Uterus (tissue), 4 donors: ENCODE data around the gene PRKCE. TPM values are rescaled to one million over a fixed set of nuclear protein-coding genes. Genes with fewer than 3 reads are reported as not detected.
"Not testable (repeated sequence)": the region's sequence is repeated elsewhere in the genome, so short reads cannot be mapped to it uniquely, and the experiment has no call there.

Source experiments
- DNase-seq, 2 donors: peaks; one replicate each; pipeline ENCODE4 v3.0.0-alpha.2; 2019 to 2020
- H3K27ac ChIP-seq, 2 donors: fragments of 200-600 bp; sonication (generic); 1 replicate in 1 of 2; 2 replicates in 1 of 2; pipeline ENCODE4 v1.5.1; 2016 to 2018
- H3K27me3 ChIP-seq, 2 donors: fragments of 200-600 bp; sonication (generic); one replicate each; pipeline ENCODE4 v1.5.1; 2018 to 2019; ENCODE audit warnings: control low read depth in 1 of 2
- H3K36me3 ChIP-seq, 2 donors: fragments of 200-600 bp; sonication (generic); one replicate each; pipeline ENCODE4 v1.5.1; 2019; ENCODE audit warnings: control low read depth in 1 of 2
- H3K4me1 ChIP-seq, 2 donors: fragments of 200-600 bp; sonication (generic); one replicate each; pipeline ENCODE4 v1.5.1; 2018 to 2019; ENCODE audit warnings: control low read depth in 1 of 2
- H3K4me3 ChIP-seq, 2 donors: fragments of 200-600 bp; sonication (generic); 1 replicate in 1 of 2; 2 replicates in 1 of 2; pipeline ENCODE4 v1.5.1; 2018 to 2019; ENCODE audit warnings: mild to moderate bottlenecking in 1 of 2
- H3K9me3 ChIP-seq, 2 donors: fragments of 200-600 bp; sonication (generic); one replicate each; pipeline ENCODE4 v1.5.1; 2019; ENCODE audit warnings: control low read depth in 1 of 2
- POLR2A ChIP-seq, 2 donors: fragments of 450-650 bp; IDR thresholded peaks; one replicate each; pipeline ENCODE4 v1.6.1; 2016; ENCODE audit warnings: antibody characterized with exemption in 2 of 2, mild to moderate bottlenecking in 1 of 2, moderate library complexity in 1 of 2
- intact Hi-C: fragments of 100-400 bp; cut with DNase I; formaldehyde crosslinking; loops from one replicate; pipeline ENCODE4 v1.15.1; 2023; ENCODE audit warnings: low total_unique reads
- total RNA-seq, 4 donors: library from RNA; depleted of rRNA in 3 of 4; stranded (reverse); fragments of >200 nt in 3 of 4; gene quantifications; one replicate each; pipeline versions ENCODE4 v1.1.0 to v1.2.4, GENCODE V29; 2014 to 2023
- TF ChIP-seq, protein P1 (sequence below), 4 experiments: fragments of 200-600 bp in 2 of 4; fragments of 450-650 bp in 2 of 4; sonication (generic) in 2 of 4; IDR thresholded peaks; one replicate each; pipeline ENCODE4 v1.5.1; 2016 to 2019; ENCODE audit warnings: antibody characterized with exemption in 4 of 4, mild to moderate bottlenecking in 2 of 4, moderate library complexity in 1 of 4
- donor health status: DM: yes; HTN: yes; CAD: no.

The PRKCE gene
- total RNA-seq, 4 donors from 2014 or later: 3.8 to 47.6 (median 14.2) TPM

DNA sequence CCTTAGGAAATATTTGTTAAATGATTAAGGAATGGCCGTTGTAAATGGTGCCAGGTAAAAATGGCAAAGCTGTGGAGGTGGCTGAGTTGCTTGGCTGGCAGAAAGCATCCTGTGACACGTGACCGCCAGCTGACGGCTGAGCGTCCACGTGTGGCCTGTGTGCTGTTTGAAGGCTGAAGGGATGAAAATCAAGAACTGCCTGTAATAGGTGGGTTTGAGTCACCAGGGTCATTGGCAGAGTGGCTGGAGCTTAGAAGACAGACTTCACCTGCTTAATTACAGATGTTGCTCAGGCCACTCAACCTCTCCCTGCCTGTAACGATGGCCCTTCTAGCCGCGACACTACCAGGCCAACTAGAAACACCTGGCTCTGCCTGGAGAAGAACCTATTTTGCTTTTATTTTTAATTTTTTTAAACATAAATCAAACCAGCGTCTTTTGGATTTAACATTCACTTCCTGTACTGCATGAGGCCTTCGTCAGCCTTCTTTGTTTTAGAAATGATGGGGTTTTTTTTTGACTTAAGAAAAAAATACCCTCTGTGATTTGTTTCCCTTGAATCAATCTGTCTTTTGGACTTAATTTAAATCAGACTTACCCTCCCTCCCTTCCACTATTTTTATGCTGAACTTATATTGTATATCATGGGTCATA is 206.5 kb downstream of the PRKCE start:
- no peak for TF ChIP-seq POLR2A (IDR thresholded peaks at IDR 0.05)
- TF ChIP-seq, protein P1, sequence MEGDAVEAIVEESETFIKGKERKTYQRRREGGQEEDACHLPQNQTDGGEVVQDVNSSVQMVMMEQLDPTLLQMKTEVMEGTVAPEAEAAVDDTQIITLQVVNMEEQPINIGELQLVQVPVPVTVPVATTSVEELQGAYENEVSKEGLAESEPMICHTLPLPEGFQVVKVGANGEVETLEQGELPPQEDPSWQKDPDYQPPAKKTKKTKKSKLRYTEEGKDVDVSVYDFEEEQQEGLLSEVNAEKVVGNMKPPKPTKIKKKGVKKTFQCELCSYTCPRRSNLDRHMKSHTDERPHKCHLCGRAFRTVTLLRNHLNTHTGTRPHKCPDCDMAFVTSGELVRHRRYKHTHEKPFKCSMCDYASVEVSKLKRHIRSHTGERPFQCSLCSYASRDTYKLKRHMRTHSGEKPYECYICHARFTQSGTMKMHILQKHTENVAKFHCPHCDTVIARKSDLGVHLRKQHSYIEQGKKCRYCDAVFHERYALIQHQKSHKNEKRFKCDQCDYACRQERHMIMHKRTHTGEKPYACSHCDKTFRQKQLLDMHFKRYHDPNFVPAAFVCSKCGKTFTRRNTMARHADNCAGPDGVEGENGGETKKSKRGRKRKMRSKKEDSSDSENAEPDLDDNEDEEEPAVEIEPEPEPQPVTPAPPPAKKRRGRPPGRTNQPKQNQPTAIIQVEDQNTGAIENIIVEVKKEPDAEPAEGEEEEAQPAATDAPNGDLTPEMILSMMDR (IDR thresholded peaks at IDR 0.05): no peak
- intact Hi-C loops: no loop called here
- H3K27ac ChIP-seq: peak overlapping the region; percentile 56 to 58

DNA sequence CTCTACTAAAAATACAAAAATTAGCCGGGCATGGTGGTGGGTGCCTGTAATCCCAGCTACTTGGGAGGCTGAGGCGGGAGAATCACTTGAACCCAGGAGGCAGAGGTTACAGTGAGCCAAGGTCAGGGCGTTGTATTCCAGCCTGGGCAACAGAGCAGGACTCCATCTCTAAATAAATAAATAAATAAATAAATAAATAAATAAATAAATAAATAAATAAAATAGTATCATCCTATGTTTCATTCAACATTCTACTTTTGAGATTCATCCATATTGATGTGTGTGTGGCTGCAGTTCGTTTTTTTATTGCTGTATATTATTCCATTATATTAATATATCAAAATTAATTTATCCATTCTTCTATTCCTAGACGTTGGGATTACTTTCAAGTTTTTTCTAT is 207.4 kb downstream of the PRKCE start:
- H3K27ac ChIP-seq: peak overlapping the region in 1 of 2 donors; percentile 56
- H3K36me3 ChIP-seq, H3K27me3 ChIP-seq, H3K4me3 ChIP-seq, intact Hi-C loops, H3K4me1 ChIP-seq, DNase-seq, H3K9me3 ChIP-seq: not testable (repeated sequence)

More for the DNA sequence above, 206.5 kb downstream of the PRKCE start:
- DNase-seq: no peak
- Histone ChIP-seq H3K36me3 (no peaks in the 10 kb centered on the region), H3K4me3 (no peak overlapping the region), H3K27me3 (no peaks in the 10 kb centered on the region), H3K9me3 (no peaks in the 10 kb centered on the region), H3K4me1 (no peaks in the 10 kb centered on the region)

DNA sequence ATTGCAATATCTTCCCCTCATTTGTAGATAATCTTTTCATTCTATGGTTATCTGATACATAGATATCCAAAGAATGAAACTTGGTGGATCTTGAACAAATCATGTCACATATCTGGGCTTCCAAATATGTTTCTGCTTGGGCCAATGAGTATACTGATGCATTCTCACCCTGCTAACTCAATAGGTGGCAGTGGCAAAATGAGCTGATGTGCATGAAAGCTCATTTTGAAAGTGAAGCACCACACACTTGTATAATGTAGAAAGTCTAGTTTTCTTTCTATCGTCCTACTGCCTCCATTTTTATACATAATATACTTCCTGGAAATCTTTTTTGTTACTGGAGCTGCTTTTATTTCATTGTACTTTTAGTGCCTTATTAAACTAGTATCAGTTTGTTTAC is 208.2 kb downstream of the PRKCE start:
- H3K9me3 ChIP-seq: no peaks in the 10 kb centered on the region
- no peaks in the 10 kb centered on the region for H3K27me3 ChIP-seq
- no peaks in the 10 kb centered on the region for H3K4me1 ChIP-seq
- no peak for DNase-seq
- no peak overlapping the region for H3K4me3 ChIP-seq
- no peaks in the 10 kb centered on the region for H3K36me3 ChIP-seq
- peak overlapping the region; percentile 71 to 73 for H3K27ac ChIP-seq
- TF ChIP-seq POLR2A (IDR thresholded peaks at IDR 0.05): no peak
- TF ChIP-seq, protein P1 (IDR thresholded peaks at IDR 0.05): no peak
- intact Hi-C loops: no loop called here

DNA sequence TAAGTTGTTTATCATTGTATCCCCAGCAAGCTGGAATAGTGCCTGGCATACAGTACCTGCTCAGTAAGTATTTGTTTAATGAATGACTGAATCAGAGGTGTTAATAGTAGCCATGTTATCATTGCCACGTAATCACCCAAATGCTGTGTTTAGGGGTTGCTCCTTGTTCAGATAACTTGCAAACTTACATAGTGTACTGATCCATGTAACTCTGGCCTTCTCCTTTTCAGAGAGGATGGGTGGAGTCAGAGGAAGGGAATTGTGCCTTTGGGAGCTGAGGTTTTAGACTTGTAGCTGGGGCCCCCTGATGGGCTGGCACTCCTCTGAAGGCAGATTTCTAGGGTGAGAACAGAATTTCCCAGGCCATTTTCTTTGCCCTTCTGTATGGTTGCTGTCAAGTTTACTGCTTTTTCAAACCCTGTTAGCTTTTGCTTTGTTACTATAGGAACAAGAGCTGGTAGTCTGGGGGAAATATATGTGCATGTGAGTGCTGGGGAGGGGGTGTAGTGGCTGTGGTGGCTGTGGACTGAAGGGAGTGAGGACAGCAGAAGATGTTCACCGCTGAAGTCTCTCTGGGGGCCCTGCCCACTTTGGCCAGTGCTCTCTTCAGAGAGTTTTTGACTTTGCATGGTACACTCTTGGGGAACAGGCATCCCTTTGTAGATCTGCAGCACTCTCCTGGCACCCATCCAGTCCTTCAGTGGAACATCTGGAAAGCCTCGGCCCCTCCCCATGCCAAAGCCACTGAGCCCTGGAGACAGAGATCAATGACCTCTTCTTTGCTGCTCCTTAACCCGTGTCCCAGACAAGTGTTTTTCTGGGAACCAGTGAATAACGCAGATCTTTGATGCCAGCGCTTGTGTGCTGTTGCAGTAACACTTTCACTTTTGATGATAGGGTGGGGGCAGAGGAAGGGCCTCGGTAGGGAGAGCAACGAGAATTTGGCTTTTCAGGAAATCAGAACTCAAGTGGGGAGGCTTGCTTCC is 209.0 kb downstream of the PRKCE start:
- H3K36me3 ChIP-seq: no peaks in the 10 kb centered on the region
- H3K27me3 ChIP-seq: no peaks in the 10 kb centered on the region
- no peak for TF ChIP-seq POLR2A (IDR thresholded peaks at IDR 0.05)
- TF ChIP-seq, protein P1 (IDR thresholded peaks at IDR 0.05): peak in 2 of 4 experiments; percentile 4 to 6
- DNase-seq: peak; percentile 60 to 72
- no peaks in the 10 kb centered on the region for H3K9me3 ChIP-seq
- peak overlapping the region; percentile 8 to 28 for H3K4me3 ChIP-seq
- H3K27ac ChIP-seq: peak overlapping the region; percentile 71 to 73
- intact Hi-C loops: no loop called here
- H3K4me1 ChIP-seq: no peaks in the 10 kb centered on the region

DNA sequence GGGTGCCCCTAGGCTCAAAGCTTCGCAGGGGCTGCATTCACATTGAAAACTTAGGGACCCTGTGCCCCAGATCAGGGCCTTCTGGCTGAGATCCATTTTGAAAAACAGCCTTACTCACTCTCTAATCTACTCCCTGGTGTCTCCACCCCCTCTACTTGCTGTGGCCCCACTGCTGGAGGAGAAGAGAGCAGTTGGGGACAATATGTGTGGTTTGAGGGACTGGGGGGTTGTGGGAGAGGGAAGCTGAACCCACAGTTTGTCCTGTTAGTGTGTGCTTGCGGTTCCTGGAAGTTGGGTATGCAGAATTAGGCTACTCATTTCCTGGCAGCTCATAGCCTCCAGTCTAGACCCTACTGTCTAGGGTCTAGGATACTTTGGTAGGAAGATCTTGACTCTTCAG is 211.4 kb downstream of the PRKCE start:
- TF ChIP-seq, protein P1 (IDR thresholded peaks at IDR 0.05): no peak
- TF ChIP-seq POLR2A (IDR thresholded peaks at IDR 0.05): no peak
- intact Hi-C loops: no loop called here
- no peak overlapping the region for H3K4me3 ChIP-seq
- no peaks in the 10 kb centered on the region for H3K9me3 ChIP-seq
- H3K4me1 ChIP-seq: no peaks in the 10 kb centered on the region
- DNase-seq: no peak
- H3K27me3 ChIP-seq: no peaks in the 10 kb centered on the region
- no peak overlapping the region for H3K27ac ChIP-seq
- H3K36me3 ChIP-seq: no peaks in the 10 kb centered on the region
